Right lobe of liver (tissue), 4 donors: Measurements from ENCODE around the gene GLT8D2.

Experiments
- POLR2A ChIP-seq: fragments of 450-650 bp; IDR thresholded peaks from one replicate; pipeline ENCODE4 v1.6.1; 2017; ENCODE audit warnings: antibody characterized with exemption, mild to moderate bottlenecking
- TF ChIP-seq, protein P1 (sequence below), 4 donors: fragments of 200-600 bp in 3 of 4; fragments of 450-650 bp in 1 of 4; IDR thresholded peaks; one replicate each; pipeline versions ENCODE4 v1.5.1 to v1.8.0; 2016 to 2022; ENCODE audit warnings: antibody characterized with exemption in 4 of 4, mild to moderate bottlenecking in 2 of 4
- donor health status: DM: no; HTN: no; CAD: no.
- donor health status: DM: no; HTN: no; CAD: no.
- donor health status: DM: no; HTN: yes; CAD: no.

GRCh38 chr12:104006929-104007328 is 43.1 kb downstream of the GLT8D2 start:
- TF ChIP-seq, protein P1, sequence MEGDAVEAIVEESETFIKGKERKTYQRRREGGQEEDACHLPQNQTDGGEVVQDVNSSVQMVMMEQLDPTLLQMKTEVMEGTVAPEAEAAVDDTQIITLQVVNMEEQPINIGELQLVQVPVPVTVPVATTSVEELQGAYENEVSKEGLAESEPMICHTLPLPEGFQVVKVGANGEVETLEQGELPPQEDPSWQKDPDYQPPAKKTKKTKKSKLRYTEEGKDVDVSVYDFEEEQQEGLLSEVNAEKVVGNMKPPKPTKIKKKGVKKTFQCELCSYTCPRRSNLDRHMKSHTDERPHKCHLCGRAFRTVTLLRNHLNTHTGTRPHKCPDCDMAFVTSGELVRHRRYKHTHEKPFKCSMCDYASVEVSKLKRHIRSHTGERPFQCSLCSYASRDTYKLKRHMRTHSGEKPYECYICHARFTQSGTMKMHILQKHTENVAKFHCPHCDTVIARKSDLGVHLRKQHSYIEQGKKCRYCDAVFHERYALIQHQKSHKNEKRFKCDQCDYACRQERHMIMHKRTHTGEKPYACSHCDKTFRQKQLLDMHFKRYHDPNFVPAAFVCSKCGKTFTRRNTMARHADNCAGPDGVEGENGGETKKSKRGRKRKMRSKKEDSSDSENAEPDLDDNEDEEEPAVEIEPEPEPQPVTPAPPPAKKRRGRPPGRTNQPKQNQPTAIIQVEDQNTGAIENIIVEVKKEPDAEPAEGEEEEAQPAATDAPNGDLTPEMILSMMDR (IDR thresholded peaks at IDR 0.05), result no peak
- no peak for TF ChIP-seq POLR2A
